ENCODE measurements around the gene CFAP92.

Gene CFAP92

DNA sequence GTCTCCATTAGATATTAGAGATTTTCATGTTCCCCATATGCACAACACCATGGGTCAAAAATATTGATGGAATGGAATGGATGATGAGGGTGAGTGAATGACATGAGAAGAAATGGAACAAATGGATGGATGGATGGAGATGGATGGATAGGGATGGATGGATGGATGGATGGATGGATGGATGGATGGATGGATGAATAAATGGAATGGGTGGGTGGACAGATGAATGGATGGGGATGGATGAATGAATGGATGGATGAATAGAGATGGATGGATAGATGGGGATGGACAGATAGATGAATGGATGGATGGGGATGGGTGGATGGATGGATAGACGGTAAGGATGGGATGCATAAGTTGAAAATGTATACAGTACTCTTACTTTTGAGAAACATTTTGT, 18.6 kb downstream of the CFAP92 start:
- DNase-seq = no peak

DNA sequence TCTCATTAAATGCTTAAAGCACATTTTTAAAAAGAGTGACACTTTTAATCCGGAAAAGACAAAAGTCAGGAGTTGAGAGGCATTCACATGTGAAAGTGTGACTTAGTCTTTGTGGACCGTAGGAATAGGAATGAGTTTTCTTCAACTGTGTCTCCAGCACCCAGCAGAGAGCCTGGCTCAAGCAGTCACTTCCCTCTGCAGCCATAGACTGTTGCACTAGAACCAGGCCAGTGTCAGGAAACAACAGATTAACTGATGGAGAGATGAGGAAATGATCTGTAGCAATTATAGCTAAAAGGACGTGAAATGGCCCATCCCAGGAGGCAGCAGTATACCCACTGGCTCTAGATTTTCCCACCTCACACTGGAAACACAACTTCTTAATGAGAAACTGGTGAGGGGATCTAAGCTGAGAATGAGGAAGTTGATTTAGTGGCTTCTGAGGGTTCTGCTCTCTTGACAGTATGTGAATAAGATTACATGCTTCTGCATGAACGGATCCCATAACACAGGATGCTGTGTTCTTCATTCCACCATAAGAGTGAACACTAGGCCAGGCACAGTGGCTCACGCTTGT, 19.8 kb downstream of the CFAP92 start:
- no peak for DNase-seq

GRCh38 chr3:128971421-128972100, 22.3 kb downstream of the CFAP92 start:
- no peak for DNase-seq

- DNase-seq = no peak
These were observed 23.2 kb downstream of the CFAP92 start for GRCh38 chr3:128970740-128971047.

DNA sequence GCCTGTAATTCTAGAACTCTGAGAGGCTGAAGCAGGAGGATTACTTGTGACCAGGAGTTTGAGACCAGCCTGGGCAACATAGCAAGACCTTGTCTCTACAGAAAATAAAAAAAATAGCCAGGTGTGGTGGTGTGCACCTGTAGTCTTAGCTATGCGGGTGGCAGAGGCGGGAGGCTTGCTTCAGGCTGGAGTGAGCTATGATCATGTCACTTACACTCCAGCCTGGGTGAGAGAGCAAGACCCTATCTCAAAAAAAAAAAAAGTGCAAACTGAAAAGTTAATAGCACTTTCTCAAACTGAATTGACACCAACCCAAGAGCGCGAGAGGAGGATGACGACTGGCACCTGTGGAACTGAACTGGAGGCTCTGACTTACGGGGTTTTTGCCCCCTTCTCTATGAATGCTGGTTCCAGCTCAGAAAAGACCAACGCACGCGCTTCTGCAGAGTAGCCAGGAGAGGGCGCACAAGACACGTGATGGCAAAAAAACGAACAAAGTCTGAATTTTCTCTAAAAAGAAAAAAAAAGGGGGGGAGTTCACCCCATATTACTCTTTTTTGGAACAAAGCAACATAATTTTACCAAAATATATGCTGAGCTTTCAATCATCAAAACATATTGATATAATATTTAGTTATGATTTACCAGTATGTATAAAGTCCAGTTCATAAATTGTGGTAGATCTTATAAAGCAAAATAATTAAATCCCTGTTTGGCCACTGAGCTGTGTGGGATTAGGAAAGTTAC, 23.7 kb downstream of the CFAP92 start:
- DNase-seq = peak; percentile 81

- DNase-seq = no peak
These were observed 26.0 kb downstream of the CFAP92 start for GRCh38 chr3:128967748-128968355.

DNA sequence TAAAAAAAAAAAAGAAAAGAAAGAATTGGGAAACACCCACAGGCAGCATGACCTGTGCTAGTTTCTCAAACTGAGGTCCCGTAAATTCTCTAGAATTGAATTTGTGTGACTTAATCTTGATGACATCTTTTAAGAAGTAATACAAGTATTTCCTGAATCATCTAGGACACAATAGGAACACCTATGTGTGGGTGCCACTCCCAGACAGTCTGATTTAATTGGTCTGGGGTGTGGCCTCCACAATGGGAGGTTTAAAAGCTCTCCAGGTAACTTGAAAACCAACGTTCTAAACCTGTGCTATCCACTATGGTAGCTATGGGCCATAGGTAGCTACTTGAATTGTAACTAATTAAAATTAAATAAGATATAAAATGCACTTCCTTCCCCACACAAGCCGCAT, 28.1 kb downstream of the CFAP92 start:
- no peak for DNase-seq

DNA sequence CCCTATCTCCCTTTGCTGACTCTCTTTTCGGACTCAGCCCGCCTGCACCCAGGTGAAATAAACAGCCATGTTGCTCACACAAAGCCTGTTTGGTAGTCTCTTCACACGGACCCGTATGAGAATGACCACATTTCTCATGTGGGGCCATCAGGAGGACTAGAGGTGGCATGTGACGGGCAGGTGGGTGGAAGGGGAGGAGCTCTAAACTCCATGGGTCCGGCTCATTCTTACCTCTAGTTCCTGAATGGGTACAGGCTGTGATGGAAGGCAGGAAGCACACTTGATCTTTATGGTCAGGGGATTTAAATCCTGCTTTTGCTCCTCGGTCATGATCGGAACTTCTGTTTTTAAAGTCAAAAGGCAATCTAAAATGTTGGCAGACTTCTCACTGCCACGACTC, 28.6 kb downstream of the CFAP92 start:
- DNase-seq = no peak

GRCh38 chr3:128956440-128956839, 37.4 kb downstream of the CFAP92 start:
- DNase-seq = no peak

GRCh38 chr3:128950223-128950938, 43.5 kb downstream of the CFAP92 start:
- peak; percentile 54 for DNase-seq

- DNase-seq = peak; percentile 19
These were observed 44.7 kb downstream of the CFAP92 start for GRCh38 chr3:128949158-128949557.

DNA sequence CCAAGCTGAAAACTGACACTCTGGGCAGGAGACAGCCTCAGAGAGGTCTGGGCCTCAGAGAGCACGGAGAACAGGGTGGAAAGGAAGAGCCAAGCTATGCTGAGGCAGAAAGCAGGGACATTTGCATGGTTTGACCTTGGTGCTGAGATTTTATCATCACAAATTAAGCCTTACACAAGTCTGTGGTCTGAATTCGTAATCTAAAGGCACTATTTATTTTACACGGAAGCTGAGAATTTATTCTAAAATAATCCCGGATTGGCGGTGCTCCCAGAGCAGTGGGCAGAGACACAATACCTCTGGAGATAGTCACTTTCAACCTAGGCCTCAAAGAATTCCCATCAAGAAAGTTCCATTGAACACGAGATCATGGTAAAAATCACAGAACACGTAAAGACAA, 47.5 kb downstream of the CFAP92 start:
- no peak for DNase-seq

DNA sequence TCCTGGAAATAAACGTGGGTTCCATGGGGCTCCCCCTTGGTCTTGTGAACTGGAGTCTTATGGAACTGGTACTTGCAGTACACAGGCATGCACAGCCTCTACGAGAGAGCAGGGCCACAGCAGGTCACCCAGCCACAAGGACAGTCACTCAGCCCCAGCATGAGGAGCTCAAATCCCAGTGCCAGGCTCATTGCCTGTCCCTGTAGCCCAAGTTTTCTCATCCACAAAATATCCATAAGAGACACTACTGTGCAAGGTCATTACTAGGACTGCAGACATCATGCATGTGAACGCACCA, 48.0 kb downstream of the CFAP92 start:
- DNase-seq = peak; percentile 24

DNA sequence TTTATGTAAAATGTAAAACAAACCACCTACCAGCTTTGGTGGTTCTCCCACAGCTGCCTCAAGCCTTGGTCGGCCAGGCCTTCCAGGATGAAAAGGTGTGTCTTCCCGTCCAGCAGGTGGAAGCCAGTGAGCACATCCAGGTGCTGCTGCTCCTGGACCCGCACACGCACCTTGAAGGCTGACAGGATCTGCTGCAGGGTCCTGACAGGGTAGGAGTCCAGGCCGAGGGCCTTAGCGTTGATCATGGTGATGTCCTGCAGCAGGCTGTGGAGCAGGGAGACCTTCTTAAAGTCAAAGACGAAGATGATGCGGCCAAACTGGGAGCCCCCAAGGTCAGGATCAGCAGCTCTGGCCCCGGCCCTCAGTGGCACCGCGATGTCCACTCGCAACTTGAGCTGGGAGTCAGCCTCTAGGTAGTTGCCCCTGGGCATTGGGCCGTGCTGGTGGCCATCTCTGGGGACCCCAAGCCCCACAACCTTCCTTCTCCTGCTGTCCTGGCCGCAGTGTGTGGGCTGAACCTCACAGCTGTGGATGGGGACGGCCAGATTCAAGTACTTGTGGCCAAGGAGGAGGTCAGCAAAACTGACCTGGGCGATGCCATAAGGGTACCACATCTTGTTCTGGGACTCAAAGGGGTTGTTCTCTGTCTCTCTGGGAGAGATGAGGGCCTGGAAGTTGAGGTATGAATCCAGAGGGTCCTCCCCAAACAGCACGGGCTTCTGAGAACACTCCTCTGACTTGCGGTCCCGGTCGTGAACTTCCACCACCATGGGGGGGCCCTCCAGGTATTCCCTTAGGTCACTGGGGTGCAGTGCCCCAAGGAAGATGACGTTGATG, 48.6 kb downstream of the CFAP92 start:
- DNase-seq = peak; percentile 41

DNA sequence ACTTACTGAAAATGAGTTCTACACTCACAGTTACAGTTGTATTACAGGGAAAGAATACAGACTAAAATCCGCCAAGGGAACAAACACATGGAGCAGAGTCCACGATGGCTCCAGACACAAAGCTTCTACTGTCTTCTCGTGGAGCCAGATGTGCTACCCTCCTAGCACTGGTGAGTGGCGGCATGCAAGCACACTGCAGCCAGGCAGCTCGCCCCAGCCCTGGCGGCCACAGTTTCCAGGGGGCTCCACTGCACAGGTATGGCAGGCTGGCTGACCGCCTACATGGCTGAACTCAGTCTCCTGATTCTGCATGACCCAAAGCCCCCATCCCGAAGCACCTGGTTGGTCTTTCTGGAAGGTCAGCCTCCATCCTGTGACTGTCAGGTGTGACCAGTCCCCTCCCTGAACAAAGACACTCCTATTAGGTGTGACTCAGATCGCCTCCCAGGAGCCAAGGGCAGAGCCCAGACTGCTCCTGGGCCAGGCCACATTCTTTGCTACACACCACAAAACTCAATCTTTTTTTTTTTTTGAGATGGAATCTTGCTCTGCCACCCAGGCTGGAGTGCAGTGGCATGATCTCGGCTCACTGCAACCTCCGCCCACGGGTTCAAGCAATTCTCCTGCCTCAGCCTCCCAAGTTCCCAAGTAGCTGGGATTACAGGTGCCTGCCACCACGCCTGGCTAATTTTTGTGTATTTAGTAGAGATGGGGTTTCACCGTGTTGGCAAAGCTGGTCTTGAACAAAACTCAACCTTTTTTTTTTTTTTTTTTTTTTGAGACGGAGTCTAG, 51.5 kb downstream of the CFAP92 start:
- DNase-seq = peak; percentile 44

DNA sequence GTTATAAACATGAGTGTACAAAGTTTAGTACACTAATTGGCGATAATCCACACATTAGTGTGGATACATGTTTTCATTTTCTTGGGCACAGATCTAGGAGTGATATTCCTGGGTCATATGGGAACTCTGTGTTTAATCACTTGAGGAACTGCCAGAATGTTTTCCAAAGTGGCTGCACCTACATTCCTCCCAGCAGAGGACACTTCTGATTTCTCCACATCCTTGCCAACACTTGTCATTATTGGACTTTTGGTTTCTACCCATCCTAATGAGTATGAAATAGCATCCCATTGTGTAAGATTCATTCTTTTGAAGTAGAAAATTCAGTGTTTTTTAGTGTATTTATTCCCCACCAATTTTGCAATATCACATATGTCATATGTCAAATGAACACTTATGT, 53.6 kb downstream of the CFAP92 start:
- no peak for DNase-seq

DNA sequence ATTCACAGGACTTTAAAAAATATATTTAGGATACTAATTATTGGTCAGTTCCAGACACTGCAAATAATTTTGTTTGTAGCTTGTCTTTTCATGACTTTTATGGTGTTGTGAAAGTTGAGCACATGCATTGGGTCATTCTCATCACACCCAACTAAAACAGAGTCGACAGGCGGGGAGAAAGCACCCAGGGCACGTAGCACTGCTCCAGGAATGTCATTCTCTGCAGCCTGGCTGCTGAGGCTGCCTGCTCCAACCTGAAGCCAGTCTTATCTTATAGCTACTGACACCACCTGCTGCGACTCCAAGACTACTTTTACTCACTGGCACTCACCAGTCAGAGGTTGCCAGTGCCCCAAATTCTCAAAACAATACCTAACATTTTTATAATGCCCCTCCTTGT, 57.5 kb downstream of the CFAP92 start:
- DNase-seq = peak; percentile 30

- peak; percentile 26 for DNase-seq
These were observed 58.0 kb downstream of the CFAP92 start for GRCh38 chr3:128935922-128936321.

GRCh38 chr3:128933922-128934253, 60.0 kb downstream of the CFAP92 start:
- peak; percentile 9 for DNase-seq

GRCh38 chr3:128933213-128933921, 60.5 kb downstream of the CFAP92 start:
- peak; percentile 28 for DNase-seq

DNA sequence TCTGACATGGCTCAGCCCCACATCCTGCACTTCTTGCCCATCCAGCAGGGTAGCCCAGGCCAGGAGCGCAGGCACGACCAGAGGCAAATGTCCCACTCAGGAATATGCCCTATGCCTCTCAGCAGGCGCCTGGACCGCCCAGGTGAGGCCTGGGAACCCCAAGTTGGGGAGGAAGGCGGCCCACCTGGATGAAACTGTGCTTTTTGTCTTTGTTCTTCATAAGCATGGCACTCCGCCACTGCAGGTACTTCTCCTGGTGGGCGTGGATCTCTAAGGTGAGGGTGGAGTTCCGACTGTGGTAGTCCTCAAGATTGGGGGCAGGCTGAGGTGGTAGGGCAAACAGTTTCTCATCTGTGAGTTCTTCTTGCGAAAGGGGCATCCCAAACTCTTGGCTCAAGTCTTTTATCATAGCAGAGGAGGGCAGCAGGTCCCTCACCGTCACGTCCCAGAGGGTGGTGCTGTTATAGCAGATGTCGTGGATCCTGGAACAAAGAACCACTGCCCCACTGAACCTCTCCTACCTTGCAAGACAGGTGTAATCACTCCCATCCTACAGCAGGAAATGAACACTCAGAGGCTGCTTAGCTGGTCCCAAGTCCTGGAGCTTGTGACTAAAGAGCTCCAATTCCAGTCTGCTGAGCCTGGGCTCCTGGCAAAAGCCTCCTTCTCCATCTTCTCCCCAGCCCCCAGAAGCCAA, 61.2 kb downstream of the CFAP92 start:
- no peak for DNase-seq

Data from activated CD8-positive, alpha-beta memory T cell treated with anti-CD3 and anti-CD28 coated beads for 24 hours (primary cell).